ENCODE measurements around the gene WTIP.
"Not testable (repeated sequence)": the region's sequence is repeated elsewhere in the genome, so short reads cannot be mapped to it uniquely, and the experiment has no call there.

The WTIP gene

DNA sequence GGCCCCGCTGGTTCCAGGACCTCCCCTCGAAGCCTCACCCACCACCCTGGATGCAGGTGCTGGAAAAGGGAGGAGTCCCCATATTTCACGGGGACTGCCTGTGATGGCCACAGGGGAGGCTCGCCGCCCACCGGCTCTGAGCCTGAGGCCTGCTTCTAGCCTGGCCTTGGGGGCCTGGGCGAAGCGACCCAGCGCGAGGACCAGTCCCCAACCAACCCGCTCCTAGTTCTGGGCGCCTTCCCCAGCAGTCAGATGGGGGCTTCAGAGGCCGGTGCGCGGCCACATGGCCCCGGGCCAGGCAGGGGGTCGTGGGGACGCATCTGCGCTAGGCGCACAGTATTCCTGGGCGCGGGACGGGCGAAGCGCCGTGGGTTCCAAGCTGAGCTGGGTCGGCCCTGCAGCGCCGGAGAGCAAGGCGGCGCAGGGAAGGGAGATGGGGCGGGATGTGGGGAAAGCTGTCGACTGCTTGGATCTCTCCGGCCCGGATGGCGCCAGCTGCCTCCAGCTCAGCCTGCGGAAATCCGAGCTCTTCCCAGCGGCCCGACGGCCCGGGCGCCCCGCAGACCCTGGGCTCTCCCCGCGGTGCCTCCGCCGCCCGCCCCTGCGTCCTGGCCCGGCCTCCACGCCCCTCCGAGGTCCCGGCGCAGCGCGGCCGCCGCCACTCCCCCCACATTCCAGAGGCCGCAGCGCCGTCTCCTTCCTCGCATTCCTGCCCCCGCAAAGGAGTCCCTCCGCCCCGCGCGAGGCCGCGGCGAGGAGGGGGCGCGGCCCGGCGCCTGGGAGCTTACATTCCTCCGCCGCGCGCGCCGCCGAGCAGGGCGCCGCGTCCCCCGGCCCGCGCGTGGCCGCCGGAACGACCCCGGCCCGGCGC, at the start of gene WTIP:
WTIP (plus strand) TSS at position 788 of the 871 bp plus-strand sequence. CDS start 217 bp downstream, outside the sequence.
- no peak for DNase-seq (ENCODE audit: low spot score)

DNA sequence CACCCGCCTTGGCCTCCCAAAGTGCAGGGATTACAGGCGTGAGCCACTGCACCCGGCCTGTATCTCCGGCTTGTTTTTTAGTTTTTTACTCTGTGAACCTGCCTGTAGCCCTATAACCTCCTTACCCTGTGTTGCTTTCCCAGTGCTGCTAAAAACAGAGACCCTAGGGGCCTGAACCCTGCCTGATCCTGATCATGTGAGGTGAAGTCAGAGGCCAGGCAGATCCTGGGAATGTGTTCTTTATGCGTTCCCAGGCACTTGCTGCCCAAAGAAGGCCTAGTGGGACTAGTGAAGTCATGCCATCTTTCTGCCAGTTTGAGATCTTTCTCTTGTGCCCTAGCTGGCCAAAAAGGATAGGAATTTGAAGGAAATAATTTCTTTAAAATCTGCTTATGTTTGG, 48.8 kb upstream of the WTIP start:
- DNase-seq (ENCODE audit: low spot score) = no peak

DNA sequence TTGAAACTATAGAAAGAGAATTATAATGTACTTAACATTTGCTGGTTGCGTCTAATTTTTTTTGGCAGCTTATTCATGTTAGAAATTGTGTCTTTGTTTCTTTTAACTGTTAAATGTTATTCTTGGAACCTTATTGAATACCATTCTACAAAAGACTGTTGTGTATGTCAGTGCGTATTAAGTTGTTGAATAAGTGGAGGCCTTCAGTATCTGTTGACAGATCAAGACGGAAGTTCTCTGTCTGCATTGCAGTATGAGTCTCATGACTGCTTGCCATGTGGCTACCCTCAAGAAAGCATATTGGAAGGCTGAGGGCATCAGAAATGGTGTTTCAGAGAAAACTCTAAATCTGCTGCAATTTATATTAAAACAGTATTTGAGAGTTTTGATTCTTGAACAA, 44.8 kb upstream of the WTIP start:
- no peak for DNase-seq (ENCODE audit: low spot score)

DNA sequence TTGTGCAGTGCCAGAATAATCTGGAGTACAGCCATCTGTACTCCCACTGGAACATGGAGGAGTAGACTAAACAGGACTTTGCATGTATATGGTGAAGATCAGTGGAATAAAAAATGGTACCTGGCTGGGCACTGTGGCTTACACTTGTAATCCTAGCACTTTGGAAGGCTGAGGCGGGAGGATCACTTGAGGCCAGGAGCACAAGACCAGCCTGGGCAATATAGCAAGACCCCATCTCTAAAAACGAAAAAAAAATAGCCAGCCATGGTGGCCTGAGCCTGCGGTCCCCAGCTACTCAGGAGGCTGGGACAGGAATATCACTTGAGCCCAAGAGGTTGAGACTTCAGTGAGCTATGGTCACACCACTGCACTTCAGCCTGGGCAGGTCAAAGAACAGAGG, 33.4 kb upstream of the WTIP start:
- no peak for DNase-seq (ENCODE audit: low spot score)

DNA sequence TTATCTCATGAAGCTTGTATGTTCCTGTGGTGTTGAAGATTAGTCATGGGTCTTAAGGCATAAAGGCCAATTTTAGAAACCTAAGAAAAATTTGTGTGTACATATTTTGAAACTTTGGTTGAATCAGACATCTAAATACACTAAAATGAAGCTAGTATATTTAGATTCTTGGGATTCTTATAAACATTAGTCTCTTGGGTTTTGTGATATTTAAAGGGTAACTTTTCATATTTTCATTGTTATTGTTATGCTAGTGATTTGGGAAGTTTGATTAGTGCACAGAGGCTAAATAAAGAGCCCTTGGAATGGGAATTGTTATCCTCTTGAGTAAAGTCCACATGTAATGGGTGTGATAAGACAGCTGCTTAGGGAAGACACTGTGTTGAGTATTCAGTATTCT, 28.8 kb upstream of the WTIP start:
- DNase-seq (ENCODE audit: low spot score) = no peak

DNA sequence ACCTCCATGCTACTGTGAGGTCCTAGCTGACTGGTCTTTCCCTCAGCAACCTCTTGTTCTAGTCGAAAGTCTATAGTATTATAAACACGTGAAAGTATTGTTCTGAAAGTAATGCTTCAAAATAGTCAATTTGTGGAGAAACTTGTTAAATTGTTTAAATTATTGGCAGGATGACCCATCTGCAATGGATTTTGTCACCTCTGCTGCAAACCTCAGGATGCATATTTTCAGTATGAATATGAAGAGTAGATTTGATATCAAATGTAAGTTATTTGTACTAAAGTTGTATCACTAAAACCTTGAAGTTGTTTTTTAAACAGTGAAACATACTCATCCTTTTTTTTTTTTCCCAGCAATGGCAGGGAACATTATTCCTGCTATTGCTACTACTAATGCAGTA, 27.5 kb upstream of the WTIP start:
- DNase-seq (ENCODE audit: low spot score) = no peak

DNA sequence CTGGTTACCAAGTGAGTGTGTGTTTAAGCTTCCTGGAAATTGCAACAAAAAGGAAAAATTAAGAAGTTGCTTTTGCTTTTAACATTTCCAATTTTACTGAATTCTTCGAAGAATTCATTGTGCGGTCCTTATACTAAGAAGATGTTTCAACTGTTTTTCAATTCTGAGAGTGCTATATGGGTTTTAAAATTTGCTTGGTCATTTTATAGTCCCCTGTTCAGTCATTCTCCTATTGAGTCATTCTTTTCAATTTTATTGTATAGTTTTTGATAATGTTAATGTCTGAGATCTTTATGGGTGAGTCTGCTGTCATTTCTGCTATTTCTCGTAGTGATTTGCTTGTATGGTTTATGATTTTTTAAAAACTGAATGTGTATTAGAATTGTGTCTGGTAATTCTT, 26.9 kb upstream of the WTIP start:
- DNase-seq (ENCODE audit: low spot score) = no peak

DNA sequence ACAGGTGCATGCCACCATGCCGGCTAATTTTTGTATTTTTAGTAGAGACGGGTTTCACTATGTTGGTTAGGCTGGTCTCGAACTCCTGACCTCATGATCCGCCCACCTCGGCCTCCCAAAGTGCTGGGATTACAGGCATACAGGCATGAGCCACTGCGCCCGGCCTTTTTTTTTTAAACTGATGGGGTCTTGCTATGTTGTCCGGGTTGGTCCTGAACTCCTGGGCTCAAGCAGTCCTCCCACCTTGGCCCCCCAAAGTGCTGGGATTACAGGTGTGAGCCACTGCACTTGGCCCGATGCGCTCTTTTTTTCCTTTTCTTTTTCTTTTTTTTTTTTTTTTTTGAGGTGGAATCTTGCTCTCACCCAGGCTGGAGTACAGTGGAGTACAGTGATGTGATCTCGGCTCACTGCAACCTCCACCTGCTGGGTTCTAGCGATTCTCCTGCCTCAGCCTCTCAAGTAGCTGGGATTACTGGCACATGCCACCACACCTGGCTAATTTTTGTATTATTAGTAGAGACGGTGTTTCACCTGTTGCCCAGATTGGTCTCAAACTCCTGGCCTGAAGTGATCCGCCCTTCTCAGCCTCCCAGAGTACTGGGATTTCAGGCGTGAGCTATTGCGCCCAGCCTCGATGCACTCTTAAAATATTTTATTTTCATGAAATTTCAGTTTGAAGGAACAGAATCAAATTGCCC, 25.6 kb upstream of the WTIP start:
- DNase-seq (ENCODE audit: low spot score) = not testable (repeated sequence)

DNA sequence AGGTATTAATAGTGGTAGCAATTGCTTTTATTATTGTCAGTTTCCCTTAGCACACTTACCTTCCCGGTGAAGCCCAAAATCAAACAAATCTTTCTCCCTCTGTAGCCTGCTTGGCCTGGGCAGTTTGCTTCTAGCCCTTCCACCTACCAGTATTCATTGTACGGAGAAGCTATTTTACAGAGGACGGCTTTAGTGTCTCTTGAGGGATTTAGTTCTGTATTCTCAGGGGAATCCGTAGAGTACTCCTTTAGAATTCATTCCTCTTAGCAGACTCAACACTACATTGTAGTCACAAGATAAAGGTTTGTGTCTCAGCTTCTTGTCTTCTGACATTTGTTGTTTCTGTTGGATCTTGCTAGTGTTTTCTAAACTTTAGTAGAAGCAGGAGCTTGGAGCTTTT, 24.1 kb upstream of the WTIP start:
- DNase-seq (ENCODE audit: low spot score) = no peak

DNA sequence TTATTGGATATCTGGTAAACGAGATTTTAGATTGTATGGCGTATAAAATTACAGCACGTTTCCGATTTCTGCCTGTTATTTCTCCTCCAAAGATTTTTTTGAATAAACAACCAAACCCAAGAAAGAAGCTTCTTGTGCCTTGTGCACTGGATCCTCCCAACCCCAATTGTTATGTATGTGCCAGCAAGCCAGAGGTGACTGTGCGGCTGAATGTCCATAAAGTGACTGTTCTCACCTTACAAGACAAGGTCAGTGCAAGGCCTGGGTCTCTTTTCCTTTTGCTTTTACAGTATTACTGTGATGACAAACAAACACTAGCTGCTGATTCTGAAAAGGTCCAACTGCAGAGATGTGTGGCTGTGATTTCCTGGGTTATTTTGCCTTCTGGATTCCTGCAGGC, 22.9 kb upstream of the WTIP start:
- no peak for DNase-seq (ENCODE audit: low spot score)

DNA sequence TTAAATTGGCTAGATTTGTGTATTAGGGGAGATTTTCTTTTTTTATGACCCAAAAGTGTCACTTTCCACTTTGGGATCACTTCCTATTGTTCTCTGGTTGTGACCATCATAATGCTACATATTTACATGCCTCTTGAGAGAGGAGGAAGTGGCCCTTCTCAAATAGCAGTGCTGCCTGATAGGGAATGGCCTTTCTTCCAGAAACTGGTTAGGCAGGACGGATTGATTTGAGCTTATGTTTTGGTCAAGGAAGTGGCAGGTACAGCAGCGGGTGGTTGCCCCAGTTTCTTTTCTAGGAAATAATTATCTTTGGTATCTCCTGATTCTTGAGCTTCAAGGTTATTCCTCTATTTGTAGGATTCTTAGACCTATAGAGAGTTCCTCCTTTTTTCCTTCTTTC, 21.9 kb upstream of the WTIP start:
- DNase-seq (ENCODE audit: low spot score) = no peak

DNA sequence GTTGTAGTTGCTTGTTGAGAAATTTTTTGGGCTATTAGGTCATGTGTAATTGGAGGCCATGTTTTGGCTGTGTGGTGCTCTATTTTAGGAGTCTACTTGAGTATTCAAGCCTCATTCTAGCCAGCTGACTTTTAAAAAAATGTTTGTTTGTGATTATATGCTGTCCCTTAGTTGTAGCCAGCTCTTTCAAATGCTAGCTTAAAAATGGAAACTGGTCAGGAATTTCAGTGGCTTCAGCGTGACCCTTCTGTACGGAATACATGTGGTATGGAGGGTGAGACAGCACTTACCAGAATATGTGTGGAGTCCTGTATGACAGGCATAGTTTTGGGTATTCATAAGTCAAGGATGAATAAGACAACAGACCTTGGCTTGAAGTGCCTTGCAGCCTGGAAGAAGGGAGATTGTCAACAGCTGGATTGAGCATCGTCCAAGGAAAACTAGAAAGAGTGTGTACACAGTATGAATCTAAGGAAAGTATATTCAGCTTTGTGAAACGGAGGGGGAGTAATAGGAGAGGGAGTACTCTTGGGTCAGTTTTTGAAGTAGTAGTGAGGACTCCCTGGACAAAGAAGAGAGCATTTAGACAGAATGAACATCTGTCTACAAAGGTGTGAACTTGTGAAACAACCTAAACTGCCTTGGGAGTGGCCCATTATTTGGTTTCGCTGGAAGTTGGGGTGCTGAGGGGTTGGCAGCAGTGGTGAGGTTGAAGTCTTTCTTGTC, 20.0 kb upstream of the WTIP start:
- DNase-seq (ENCODE audit: low spot score) = no peak

DNA sequence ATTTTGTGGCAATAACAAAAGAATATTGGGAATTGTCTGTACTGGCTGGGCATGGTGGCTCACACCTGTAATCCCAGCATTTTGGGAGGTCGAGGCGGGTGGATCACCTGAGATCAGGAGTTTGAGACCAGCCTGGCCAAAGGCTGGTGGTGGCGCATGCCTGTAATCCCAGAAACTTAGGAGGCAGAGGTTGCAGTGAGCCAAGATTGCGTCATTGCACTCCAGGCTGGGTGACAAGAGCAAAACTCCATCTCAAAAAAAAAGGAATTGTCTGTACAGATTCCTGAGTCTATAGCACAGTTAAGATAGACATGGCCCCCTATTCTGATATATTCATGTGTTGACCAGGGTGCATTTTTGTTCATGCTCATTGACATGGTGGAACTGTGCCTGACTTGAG, 16.8 kb upstream of the WTIP start:
- not testable (repeated sequence) for DNase-seq (ENCODE audit: low spot score)

DNA sequence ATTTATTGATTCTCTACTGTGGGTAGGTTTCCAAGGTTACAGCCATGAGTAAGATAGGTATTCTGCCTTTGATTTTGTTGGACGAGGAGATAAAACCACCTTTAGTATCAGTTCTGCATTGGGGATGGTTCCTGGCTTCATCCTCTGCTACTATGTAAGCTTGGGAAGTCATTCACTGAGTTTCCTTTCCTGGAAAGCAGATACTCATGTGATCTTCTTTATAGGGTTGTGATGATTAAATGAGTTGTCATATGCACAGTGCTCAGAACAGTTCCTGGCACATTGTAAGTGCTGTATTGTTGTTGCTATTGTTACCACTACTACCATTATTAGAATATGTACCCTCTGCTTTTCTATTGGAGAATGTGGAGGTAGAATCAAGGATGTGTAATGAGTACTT, 13.1 kb upstream of the WTIP start:
- no peak for DNase-seq (ENCODE audit: low spot score)

DNA sequence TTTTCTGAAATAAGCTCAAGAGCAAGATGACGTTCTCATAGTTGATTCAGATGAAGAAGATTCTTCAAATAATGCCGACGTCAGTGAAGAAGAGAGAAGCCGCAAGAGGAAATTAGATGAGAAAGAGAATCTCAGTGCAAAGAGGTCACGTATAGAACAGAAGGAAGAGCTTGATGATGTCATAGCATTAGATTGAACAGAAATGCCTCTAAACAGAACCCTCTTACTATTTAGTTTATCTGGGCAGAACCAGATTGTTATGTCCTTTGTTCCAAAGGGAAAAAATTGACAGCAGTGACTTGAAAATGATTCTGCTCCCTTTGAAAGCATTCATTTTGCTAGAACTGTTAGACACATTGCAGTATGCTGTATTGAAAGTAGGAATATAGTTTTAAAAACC, 12.5 kb upstream of the WTIP start:
- DNase-seq (ENCODE audit: low spot score) = not testable (repeated sequence)

DNA sequence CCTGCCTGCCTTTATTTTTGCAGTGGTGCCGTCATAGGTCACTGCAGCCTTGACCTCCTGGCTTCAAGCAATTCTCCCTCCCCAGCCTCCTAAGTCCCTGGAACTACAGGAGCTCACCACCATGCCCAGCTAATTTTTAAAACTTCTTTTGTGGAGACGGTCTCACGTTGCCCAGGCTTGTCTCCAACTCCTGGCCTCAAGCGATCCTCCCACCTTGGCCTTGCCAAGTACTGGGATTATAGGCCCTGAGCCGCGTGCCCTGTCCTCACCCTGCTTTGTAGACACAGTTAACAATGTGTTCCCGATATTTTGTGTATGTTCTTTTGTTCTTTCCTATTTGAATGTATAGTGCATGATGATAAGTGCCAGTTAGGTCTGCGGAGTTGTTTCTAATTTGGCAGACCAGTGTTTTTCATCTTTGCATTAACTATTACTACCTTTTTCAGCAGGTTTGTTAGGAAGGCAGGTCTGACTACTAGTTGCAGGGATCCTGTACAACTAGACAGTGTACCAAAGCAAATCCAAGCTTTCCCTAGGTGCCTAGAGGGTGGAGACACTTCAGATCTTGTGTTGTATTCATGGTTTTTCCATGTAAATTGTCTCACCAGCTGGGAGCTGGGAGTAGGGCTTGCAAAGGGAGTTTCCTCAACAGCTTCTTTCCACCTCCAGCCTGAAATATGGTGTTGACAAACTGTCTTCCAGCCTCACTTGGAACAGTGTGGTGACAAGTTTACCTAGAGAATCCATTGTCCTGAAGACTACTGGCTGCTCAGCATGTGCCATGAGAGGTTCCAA, 9.5 kb upstream of the WTIP start:
- DNase-seq (ENCODE audit: low spot score) = no peak

DNA sequence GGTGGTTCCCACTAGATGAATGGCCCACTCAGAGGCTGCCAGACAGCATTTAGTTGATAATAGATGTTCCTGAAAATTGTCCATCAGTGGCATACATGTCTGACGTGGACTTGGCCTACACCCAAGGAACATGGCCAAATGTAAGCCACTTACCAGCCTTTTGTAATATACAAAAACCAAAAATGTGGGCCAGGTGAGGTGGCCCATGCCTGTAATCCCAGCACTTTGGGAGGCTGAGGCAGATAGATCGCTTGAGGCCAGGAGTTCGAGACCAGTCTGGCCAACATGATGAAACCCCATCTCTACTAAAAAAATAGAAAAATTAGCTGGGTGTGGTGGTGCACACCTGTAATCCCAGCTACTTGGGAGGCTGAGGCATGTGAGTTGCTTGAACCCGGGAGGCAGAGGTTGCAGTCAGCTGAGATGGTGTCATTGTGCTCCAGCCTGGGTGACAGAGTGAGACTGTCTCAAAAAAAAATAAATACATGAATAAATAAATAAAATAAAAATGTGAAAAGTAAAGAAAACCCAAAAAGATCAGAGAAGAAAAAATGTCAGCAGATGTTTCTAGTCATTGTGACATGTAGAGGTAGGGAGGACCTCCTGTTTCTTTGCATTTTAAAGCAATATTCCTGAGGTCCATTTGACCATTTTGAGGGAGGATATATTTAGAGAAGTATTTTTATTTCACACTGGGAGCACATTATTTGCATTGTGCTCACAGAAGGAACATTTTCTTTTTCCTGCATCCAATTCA, 7.1 kb upstream of the WTIP start:
- DNase-seq (ENCODE audit: low spot score) = no peak

DNA sequence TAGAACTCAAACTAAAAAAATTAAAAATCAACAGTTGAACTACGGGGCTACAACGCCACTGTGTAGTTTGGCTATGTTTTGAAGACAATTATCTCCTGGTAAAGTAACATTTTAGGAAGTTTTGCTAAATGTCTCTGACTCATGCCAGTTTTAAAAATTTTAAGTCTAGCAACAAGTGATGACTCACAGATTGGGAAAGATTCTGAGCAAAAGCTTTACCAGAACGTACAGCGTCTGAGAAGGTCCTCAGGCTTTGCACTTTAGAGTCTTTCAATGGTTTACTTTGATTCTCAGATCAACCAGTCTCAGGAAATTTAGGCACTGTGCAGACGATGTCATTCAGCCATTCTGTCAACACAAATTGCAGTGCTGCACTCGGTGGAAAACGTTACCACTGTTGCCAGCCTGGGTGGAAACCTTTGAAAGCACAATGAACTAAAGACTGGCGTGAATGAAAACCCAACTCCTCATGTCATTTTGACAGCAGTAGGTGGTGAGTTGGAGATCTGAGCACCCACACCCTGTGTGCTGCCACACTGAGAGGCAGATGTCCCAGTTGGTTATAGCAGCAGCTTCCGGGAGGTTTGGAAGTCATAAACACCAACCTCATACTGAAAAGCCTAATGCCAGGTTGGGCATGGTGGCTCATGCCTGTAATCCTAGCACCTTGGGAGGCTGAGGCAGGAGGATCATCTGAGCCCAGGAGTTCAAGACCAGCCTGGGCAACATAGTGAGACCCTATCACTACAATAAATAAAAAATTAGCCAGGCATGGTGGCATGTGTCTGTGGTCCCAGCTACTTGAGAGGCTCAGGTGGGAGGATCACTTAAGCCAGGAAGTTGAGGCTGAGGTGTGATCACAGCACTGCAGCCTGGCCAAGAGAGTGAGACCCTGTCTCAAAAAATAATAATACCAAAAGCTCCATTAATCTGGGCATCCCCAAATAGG, 6.3 kb upstream of the WTIP start:
- no peak for DNase-seq (ENCODE audit: low spot score)

DNA sequence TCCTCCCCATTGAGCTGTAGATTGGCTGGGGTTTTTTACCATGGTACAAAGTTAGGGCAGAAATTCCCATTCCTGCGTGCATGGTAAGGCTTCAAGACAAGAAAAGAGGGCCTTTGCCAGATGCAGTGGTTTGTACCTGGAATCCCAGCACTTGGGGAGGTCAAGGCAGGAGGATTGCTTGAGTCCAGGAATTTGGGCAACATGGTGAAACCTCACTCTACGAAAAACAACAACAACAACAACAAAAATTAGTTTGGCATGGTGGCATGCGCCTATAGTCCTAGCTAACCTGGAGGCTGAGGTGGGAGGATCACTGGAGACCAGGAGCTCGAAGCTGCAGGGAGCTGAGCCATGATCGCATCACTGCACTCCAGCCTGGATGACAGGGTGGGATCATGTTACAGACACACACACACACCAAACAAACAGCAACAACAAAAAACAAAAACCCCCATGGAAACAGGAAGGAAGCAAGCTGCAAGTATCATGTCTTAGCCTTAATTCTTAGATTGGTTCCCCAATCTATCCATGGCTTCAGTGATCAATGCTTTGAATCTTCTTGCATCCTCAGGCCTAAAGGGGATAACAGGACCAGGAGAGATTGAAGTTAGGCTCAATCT, 5.5 kb upstream of the WTIP start:
- no peak for DNase-seq (ENCODE audit: low spot score)

DNA sequence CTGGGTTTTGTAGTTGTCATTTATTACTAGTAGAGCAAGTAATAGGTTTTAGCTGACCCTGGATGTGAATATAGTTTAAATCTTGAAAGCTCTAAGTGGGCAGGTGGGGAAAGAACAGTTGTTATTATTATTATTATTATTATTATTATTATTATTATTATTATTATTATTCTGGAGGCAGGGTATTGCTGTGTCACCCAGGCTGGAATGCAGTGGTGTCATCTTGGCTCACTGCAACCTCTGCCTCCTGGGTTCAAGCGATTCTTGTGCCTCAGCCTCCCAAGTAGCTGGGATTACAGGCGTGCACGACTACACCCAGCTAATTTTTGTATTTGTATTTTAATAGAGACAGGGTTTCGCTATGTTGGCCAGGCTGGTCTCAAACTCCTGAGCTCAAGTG, 3.1 kb upstream of the WTIP start:
- not testable (repeated sequence) for DNase-seq (ENCODE audit: low spot score)

All from hematopoietic multipotent progenitor cell treated with erythropoietin and hydrocortisone succinate and interleukin-3 and kit ligand, for 17 days (in vitro differentiated cells).